ENCODE results near the gene FAM170B.

GRCh38 chr10:49136525-49136924, 2.7 kb upstream of the FAM170B start:
- TF ChIP-seq CTCF (IDR thresholded peaks at IDR 0.05) (no peak), POLR2A (IDR thresholded peaks at IDR 0.05) (no peak)

Measured in right lobe of liver (tissue), 4 donors.